Measurements from ENCODE around the gene RAD51B. TPM values are rescaled to one million over a fixed set of nuclear protein-coding genes. Genes with fewer than 3 reads are reported as not detected.
A peak's percentile ranks its signal among the peaks of the same experiment; 100 is the strongest.

RAD51B gene
- total RNA-seq, 1 experiment from 2014 or later = 29.9 TPM

DNA sequence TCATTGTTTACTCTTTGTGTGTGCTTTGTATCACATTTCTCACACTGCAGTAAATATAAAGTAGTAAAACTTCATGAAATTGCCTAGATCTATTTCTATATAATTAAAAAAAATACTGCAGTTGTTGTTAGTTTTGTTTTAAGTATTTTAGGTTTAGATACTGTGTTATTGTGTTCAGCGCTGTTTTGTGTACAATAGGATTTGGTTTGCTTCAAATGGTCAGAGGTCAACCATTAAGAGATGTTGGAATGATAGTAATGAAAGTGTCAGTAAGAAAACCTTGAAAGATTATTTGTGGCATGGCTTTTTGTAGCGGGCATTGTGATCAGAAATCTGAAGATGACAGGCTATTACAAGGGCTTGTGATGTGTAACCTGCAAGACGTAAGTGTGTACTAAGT is 67.9 kb downstream of the RAD51B start:
- H3K4me2 ChIP-seq = no peak overlapping the region
- no peak overlapping the region for H3K27ac ChIP-seq
- H3K79me2 ChIP-seq (ENCODE audit: low read depth) = no peaks in the 10 kb centered on the region
- POLR2A ChIA-PET (ENCODE audit: unreplicated experiment) = no interaction called here
- intact Hi-C loops (cut with micrococcal nuclease; ENCODE audit: unreplicated experiment) = no loop called here
- H3F3A ChIP-seq (ENCODE audit: insufficient read depth, low read depth) = peaks cover 7% of the 10 kb centered on the region; the same call in 1 of the 2 replicates
- H2AFZ ChIP-seq = no peak overlapping the region
- H3K36me3 ChIP-seq (ENCODE audit: low read depth) = no peaks in the 10 kb centered on the region
- H3K4me1 ChIP-seq (replicated peaks; ENCODE audit: insufficient read depth) = no peaks in the 10 kb centered on the region
- DNase-seq = no peak
- H3K4me3 ChIP-seq = no peak overlapping the region
- BruUV-seq (replicated peaks) = no TSS peak
- TF ChIP-seq, protein P1, sequence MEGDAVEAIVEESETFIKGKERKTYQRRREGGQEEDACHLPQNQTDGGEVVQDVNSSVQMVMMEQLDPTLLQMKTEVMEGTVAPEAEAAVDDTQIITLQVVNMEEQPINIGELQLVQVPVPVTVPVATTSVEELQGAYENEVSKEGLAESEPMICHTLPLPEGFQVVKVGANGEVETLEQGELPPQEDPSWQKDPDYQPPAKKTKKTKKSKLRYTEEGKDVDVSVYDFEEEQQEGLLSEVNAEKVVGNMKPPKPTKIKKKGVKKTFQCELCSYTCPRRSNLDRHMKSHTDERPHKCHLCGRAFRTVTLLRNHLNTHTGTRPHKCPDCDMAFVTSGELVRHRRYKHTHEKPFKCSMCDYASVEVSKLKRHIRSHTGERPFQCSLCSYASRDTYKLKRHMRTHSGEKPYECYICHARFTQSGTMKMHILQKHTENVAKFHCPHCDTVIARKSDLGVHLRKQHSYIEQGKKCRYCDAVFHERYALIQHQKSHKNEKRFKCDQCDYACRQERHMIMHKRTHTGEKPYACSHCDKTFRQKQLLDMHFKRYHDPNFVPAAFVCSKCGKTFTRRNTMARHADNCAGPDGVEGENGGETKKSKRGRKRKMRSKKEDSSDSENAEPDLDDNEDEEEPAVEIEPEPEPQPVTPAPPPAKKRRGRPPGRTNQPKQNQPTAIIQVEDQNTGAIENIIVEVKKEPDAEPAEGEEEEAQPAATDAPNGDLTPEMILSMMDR (conservative IDR thresholded peaks at IDR 0.05) = no peak
- no peak for TF ChIP-seq EZH2 (IDR thresholded peaks at IDR 0.05; ENCODE audit: low read depth)
- no peaks in the 10 kb centered on the region for H3K9me2 ChIP-seq (ENCODE audit: insufficient read depth)
- no peaks in the 10 kb centered on the region for H3K9me3 ChIP-seq (ENCODE audit: insufficient read depth, low read depth)
- no peaks in the 10 kb centered on the region for H3K27me3 ChIP-seq (ENCODE audit: insufficient read depth, low read depth)
- CTCF ChIA-PET = no interaction called here
- no peaks in the 10 kb centered on the region for H4K20me1 ChIP-seq (ENCODE audit: insufficient read depth)

DNA sequence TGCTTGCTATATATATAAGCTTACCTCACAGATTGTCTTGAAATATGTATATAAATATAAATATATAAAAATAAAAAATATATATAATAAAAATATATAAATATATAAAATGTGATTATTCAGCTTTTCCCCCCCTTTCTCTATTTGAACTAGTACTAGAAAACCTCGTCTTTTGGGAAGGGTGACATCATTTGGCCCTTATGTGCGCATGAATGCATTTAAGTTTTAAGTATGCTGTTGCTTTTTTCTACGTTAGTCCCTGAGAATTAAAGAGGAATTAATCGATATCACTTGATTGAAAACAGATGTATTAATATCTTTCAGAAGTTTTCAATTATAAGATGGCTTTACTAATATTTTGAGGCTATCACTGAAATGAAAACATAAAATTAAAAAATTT is 69.9 kb downstream of the RAD51B start:
- TF ChIP-seq, protein P1 (conservative IDR thresholded peaks at IDR 0.05) = no peak
- TF ChIP-seq EZH2 (IDR thresholded peaks at IDR 0.05; ENCODE audit: low read depth) = no peak
- H3K79me2 ChIP-seq (ENCODE audit: low read depth) = no peaks in the 10 kb centered on the region
- ChIA-PET CTCF (no interaction called here), POLR2A (ENCODE audit: unreplicated experiment) (interaction anchor here (0.5 kb wide), 1 partner anchor 570 kb away, joined by 5 read pairs; no protein-coding TSS in a partner anchor)
- H3K9me2 ChIP-seq (ENCODE audit: insufficient read depth) = no peaks in the 10 kb centered on the region
- no peak overlapping the region for H3K4me2 ChIP-seq
- 0 out of 2 replicates have a peak, but pooled peaks cover 3% of the 10 kb centered on the region for H3F3A ChIP-seq (ENCODE audit: insufficient read depth, low read depth)
- no peak overlapping the region for H3K4me3 ChIP-seq
- no peaks in the 10 kb centered on the region for H3K27me3 ChIP-seq (ENCODE audit: insufficient read depth, low read depth)
- BruUV-seq (replicated peaks) = no TSS peak
- no peaks in the 10 kb centered on the region for H4K20me1 ChIP-seq (ENCODE audit: insufficient read depth)
- H3K9me3 ChIP-seq (ENCODE audit: insufficient read depth, low read depth) = no peaks in the 10 kb centered on the region
- H3K36me3 ChIP-seq (ENCODE audit: low read depth) = no peaks in the 10 kb centered on the region
- intact Hi-C loops (cut with micrococcal nuclease; ENCODE audit: unreplicated experiment) = no loop called here
- H3K4me1 ChIP-seq (replicated peaks; ENCODE audit: insufficient read depth) = no peaks in the 10 kb centered on the region
- H2AFZ ChIP-seq = no peak overlapping the region
- DNase-seq = no peak
- no peak overlapping the region for H3K27ac ChIP-seq

DNA sequence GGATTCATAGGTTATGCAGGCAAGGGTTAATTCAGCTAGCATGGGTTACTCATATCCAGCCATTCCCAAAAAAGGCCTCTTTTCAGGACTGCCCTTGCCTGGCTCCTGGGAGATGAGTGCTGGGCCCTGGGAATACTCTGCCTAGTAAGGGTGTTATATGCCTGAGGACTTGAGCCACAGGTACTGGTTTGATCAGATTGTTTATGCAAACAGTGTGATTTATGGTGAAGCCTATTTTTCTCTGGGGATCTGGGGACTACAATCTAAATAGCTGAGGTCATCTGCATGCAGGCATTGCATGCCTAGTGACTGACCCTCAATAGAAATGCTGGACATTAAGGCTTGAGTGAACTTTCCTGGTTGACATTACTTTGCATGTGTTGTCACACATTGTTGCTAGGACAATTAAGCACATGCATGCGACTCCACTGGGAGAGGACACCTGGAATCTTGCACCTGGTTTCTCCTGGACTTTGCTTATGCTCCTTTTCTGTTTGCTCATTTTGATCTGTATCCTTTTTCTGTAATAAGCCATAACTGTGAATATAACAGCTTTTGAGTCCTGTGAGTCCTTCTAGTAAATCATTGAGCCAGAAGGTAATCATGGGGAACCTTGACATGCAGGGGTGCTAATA is 73.0 kb downstream of the RAD51B start:
- POLR2A ChIA-PET (ENCODE audit: unreplicated experiment) = no interaction called here
- intact Hi-C loops (cut with micrococcal nuclease; ENCODE audit: unreplicated experiment) = no loop called here
- Histone ChIP-seq H3F3A (ENCODE audit: insufficient read depth, low read depth) (0 out of 2 replicates have a peak, but pooled peaks cover 3% of the 10 kb centered on the region), H3K4me3 (no peak overlapping the region), H3K9me3 (ENCODE audit: insufficient read depth, low read depth) (no peaks in the 10 kb centered on the region), H3K36me3 (ENCODE audit: low read depth) (no peaks in the 10 kb centered on the region), H3K79me2 (ENCODE audit: low read depth) (no peaks in the 10 kb centered on the region), H3K27me3 (ENCODE audit: insufficient read depth, low read depth) (no peaks in the 10 kb centered on the region), H3K4me1 (replicated peaks; ENCODE audit: insufficient read depth) (no peaks in the 10 kb centered on the region), H4K20me1 (ENCODE audit: insufficient read depth) (no peaks in the 10 kb centered on the region), H3K27ac (no peak overlapping the region), H3K4me2 (no peak overlapping the region), H3K9me2 (ENCODE audit: insufficient read depth) (no peaks in the 10 kb centered on the region), H2AFZ (no peak overlapping the region)
- CTCF ChIA-PET = interaction anchor here (0.7 kb wide), 1 partner anchor 52 kb away, joined by 3 read pairs; no protein-coding TSS in a partner anchor
- no TSS peak for BruUV-seq (replicated peaks)
- TF ChIP-seq, protein P1 (conservative IDR thresholded peaks at IDR 0.05) = no peak
- TF ChIP-seq EZH2 (IDR thresholded peaks at IDR 0.05; ENCODE audit: low read depth) = no peak
- peak in 1 of 2 experiments; percentile 39 for DNase-seq
